OCI-LY3 (cell line): Measurements from ENCODE around the gene JARID2.

Experiments used
- EZH2phosphoT487 ChIP-seq: fragments of 200-600 bp; shearing (Covaris generic); IDR thresholded peaks from 2 replicates; pipeline ENCODE4 v1.6.1; 2018; ENCODE audit warnings: antibody characterized with exemption, mixed run types, low read depth
- TF ChIP-seq, protein P1 (sequence below): fragments of 200-600, 300-600 bp; sonication (generic); IDR thresholded peaks from 2 replicates; pipeline ENCODE4 v1.5.1; 2014; ENCODE audit warnings: antibody characterized with exemption, low read length, low read depth

DNA sequence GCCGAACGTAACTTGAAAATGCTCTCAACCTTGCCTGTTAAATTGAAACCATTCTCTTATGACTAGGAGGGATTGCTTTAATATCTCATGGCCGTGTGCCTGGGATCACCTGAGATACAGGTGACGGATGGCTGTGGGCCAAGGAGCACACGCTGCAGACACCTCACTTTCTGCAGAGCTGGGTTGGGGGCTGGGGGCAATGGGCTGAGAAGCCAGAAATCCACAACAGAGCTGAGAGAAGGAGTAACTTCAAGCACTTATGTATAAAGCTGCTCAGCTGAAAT, 246.1 kb downstream of the JARID2 start:
- TF ChIP-seq, protein P1, sequence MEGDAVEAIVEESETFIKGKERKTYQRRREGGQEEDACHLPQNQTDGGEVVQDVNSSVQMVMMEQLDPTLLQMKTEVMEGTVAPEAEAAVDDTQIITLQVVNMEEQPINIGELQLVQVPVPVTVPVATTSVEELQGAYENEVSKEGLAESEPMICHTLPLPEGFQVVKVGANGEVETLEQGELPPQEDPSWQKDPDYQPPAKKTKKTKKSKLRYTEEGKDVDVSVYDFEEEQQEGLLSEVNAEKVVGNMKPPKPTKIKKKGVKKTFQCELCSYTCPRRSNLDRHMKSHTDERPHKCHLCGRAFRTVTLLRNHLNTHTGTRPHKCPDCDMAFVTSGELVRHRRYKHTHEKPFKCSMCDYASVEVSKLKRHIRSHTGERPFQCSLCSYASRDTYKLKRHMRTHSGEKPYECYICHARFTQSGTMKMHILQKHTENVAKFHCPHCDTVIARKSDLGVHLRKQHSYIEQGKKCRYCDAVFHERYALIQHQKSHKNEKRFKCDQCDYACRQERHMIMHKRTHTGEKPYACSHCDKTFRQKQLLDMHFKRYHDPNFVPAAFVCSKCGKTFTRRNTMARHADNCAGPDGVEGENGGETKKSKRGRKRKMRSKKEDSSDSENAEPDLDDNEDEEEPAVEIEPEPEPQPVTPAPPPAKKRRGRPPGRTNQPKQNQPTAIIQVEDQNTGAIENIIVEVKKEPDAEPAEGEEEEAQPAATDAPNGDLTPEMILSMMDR, result no peak
- TF ChIP-seq EZH2phosphoT487, result no peak
